ENCODE measurements around the gene SRGAP3. TPM values are rescaled to one million over a fixed set of nuclear protein-coding genes. Genes with fewer than 3 reads are reported as not detected.

Gene SRGAP3
- total and polyA plus RNA-seq, 3 experiments from 2014 or later: 0.84 to 2.1 (median 1.1) TPM

GRCh38 chr3:9147215-9147895 lies 102.1 kb downstream of the SRGAP3 start:
- ChIA-PET POLR2A (no interaction called here), CTCF (no interaction called here)
- Histone ChIP-seq H3K27me3 (ENCODE audit: insufficient read depth, low read length, poor library complexity, severe bottlenecking) (no peaks in the 10 kb centered on the region), H3K9me3 (ENCODE audit: low read length) (no peaks in the 10 kb centered on the region), H3K36me3 (ENCODE audit: insufficient read depth, low read length) (no peaks in the 10 kb centered on the region), H3K4me3 (ENCODE audit: low read length) (no peak overlapping the region), H3K4me1 (ENCODE audit: insufficient read depth, low read length) (no peaks in the 10 kb centered on the region), H3K27ac (ENCODE audit: low read depth, low read length) (no peak overlapping the region)
- DNase-seq: no peak
- Mint-ChIP-seq H3K27me3 (peaks cover 7 to 18% of the 10 kb centered on the region in 2 donors), H3K36me3 (peaks cover 0 to 9% (median 0%) of the 10 kb centered on the region in 3 donors), H3K9me3 (peaks cover 0 to 20% (median 11%) of the 10 kb centered on the region in 5 donors), H3K27ac (no peak overlapping the region), H3K4me3 (no peak overlapping the region), H3K4me1 (peaks cover 2 to 8% (median 8%) of the 10 kb centered on the region in 3 donors)

- CTCF ChIA-PET: interaction anchor here (1.5 kb wide), 1 partner anchor 10 kb away, joined by 3 read pairs; no protein-coding TSS in a partner anchor
- DNase-seq: no peak
- H3K27ac Mint-ChIP-seq: no peak overlapping the region
- POLR2A ChIA-PET: no interaction called here
- Histone ChIP-seq H3K27ac (ENCODE audit: low read depth, low read length) (no peak overlapping the region), H3K4me3 (ENCODE audit: low read length) (no peak overlapping the region), H3K27me3 (ENCODE audit: insufficient read depth, low read length, poor library complexity, severe bottlenecking) (no peaks in the 10 kb centered on the region), H3K9me3 (ENCODE audit: low read length) (no peaks in the 10 kb centered on the region), H3K4me1 (ENCODE audit: insufficient read depth, low read length) (no peaks in the 10 kb centered on the region), H3K36me3 (ENCODE audit: insufficient read depth, low read length) (no peaks in the 10 kb centered on the region)
- no peak overlapping the region for H3K4me3 Mint-ChIP-seq
- peaks cover 2 to 8% (median 8%) of the 10 kb centered on the region in 3 donors for H3K4me1 Mint-ChIP-seq
- H3K36me3 Mint-ChIP-seq: peaks cover 0 to 9% (median 0%) of the 10 kb centered on the region in 3 donors
- peaks cover 0 to 16% (median 7%) of the 10 kb centered on the region in 5 donors for H3K9me3 Mint-ChIP-seq
- peaks cover 7 to 21% of the 10 kb centered on the region in 2 donors for H3K27me3 Mint-ChIP-seq
Measured at GRCh38 chr3:9146367-9147071, 102.9 kb downstream of the SRGAP3 start.

- no peaks in the 10 kb centered on the region for H3K9me3 Mint-ChIP-seq
- CTCF ChIA-PET: no interaction called here
- no peaks in the 10 kb centered on the region for H3K36me3 Mint-ChIP-seq
- Histone ChIP-seq H3K27ac (ENCODE audit: low read depth, low read length) (no peak overlapping the region), H3K36me3 (ENCODE audit: insufficient read depth, low read length) (no peaks in the 10 kb centered on the region), H3K9me3 (ENCODE audit: low read length) (no peaks in the 10 kb centered on the region), H3K4me1 (ENCODE audit: insufficient read depth, low read length) (no peaks in the 10 kb centered on the region), H3K4me3 (ENCODE audit: low read length) (no peak overlapping the region), H3K27me3 (ENCODE audit: insufficient read depth, low read length, poor library complexity, severe bottlenecking) (no peaks in the 10 kb centered on the region)
- peaks cover 2 to 8% (median 8%) of the 10 kb centered on the region in 3 donors for H3K4me1 Mint-ChIP-seq
- POLR2A ChIA-PET: no interaction called here
- DNase-seq: no peak
- H3K27ac Mint-ChIP-seq: no peak overlapping the region
- H3K4me3 Mint-ChIP-seq: no peak overlapping the region
- H3K27me3 Mint-ChIP-seq: peaks cover 3 to 31% of the 10 kb centered on the region in 2 donors
Measured at GRCh38 chr3:9143184-9143583, 106.3 kb downstream of the SRGAP3 start.

- H3K9me3 Mint-ChIP-seq: no peaks in the 10 kb centered on the region
- H3K27me3 Mint-ChIP-seq: peaks cover 2 to 38% of the 10 kb centered on the region in 2 donors
- CTCF ChIA-PET: no interaction called here
- no peak for DNase-seq
- Histone ChIP-seq H3K4me1 (ENCODE audit: insufficient read depth, low read length) (no peaks in the 10 kb centered on the region), H3K4me3 (ENCODE audit: low read length) (no peak overlapping the region), H3K27ac (ENCODE audit: low read depth, low read length) (no peak overlapping the region), H3K36me3 (ENCODE audit: insufficient read depth, low read length) (no peaks in the 10 kb centered on the region), H3K27me3 (ENCODE audit: insufficient read depth, low read length, poor library complexity, severe bottlenecking) (no peaks in the 10 kb centered on the region), H3K9me3 (ENCODE audit: low read length) (no peaks in the 10 kb centered on the region)
- no peak overlapping the region for H3K27ac Mint-ChIP-seq
- H3K4me3 Mint-ChIP-seq: no peak overlapping the region
- POLR2A ChIA-PET: no interaction called here
- peaks cover 2 to 8% (median 8%) of the 10 kb centered on the region in 3 donors for H3K4me1 Mint-ChIP-seq
- no peaks in the 10 kb centered on the region for H3K36me3 Mint-ChIP-seq
Measured at GRCh38 chr3:9142362-9142761, 107.1 kb downstream of the SRGAP3 start.

GRCh38 chr3:9141928-9142289 lies 107.5 kb downstream of the SRGAP3 start:
- Histone ChIP-seq H3K4me3 (ENCODE audit: low read length) (no peak overlapping the region), H3K9me3 (ENCODE audit: low read length) (no peaks in the 10 kb centered on the region), H3K4me1 (ENCODE audit: insufficient read depth, low read length) (no peaks in the 10 kb centered on the region), H3K27me3 (ENCODE audit: insufficient read depth, low read length, poor library complexity, severe bottlenecking) (no peaks in the 10 kb centered on the region), H3K36me3 (ENCODE audit: insufficient read depth, low read length) (no peaks in the 10 kb centered on the region), H3K27ac (ENCODE audit: low read depth, low read length) (no peak overlapping the region)
- POLR2A ChIA-PET: no interaction called here
- H3K4me1 Mint-ChIP-seq: peaks cover 2 to 7% (median 6%) of the 10 kb centered on the region in 3 donors
- DNase-seq: no peak
- no peaks in the 10 kb centered on the region for H3K36me3 Mint-ChIP-seq
- no peak overlapping the region for H3K4me3 Mint-ChIP-seq
- no peak overlapping the region for H3K27ac Mint-ChIP-seq
- no peaks in the 10 kb centered on the region for H3K9me3 Mint-ChIP-seq
- peaks cover under 1 to 42% of the 10 kb centered on the region in 2 donors for H3K27me3 Mint-ChIP-seq
- CTCF ChIA-PET: no interaction called here

GRCh38 chr3:9139366-9139765 lies 110.1 kb downstream of the SRGAP3 start:
- Histone ChIP-seq H3K9me3 (ENCODE audit: low read length) (no peaks in the 10 kb centered on the region), H3K4me1 (ENCODE audit: insufficient read depth, low read length) (no peaks in the 10 kb centered on the region), H3K36me3 (ENCODE audit: insufficient read depth, low read length) (no peaks in the 10 kb centered on the region), H3K27ac (ENCODE audit: low read depth, low read length) (no peak overlapping the region), H3K4me3 (ENCODE audit: low read length) (no peak overlapping the region), H3K27me3 (ENCODE audit: insufficient read depth, low read length, poor library complexity, severe bottlenecking) (peaks cover 5% of the 10 kb centered on the region)
- Mint-ChIP-seq H3K27me3 (peaks cover 5 to 46% of the 10 kb centered on the region in 2 donors), H3K27ac (no peak overlapping the region), H3K4me3 (no peak overlapping the region), H3K9me3 (no peaks in the 10 kb centered on the region), H3K36me3 (no peaks in the 10 kb centered on the region), H3K4me1 (no peaks in the 10 kb centered on the region)
- POLR2A ChIA-PET: no interaction called here
- DNase-seq: no peak
- CTCF ChIA-PET: no interaction called here

GRCh38 chr3:9137676-9138075 lies 111.8 kb downstream of the SRGAP3 start:
- H3K27me3 Mint-ChIP-seq: peaks cover 5 to 39% of the 10 kb centered on the region in 2 donors
- H3K27ac ChIP-seq (ENCODE audit: low read depth, low read length): no peak overlapping the region
- no peaks in the 10 kb centered on the region for H3K4me1 ChIP-seq (ENCODE audit: insufficient read depth, low read length)
- POLR2A ChIA-PET: no interaction called here
- H3K9me3 ChIP-seq (ENCODE audit: low read length): no peaks in the 10 kb centered on the region
- no peaks in the 10 kb centered on the region for H3K9me3 Mint-ChIP-seq
- CTCF ChIA-PET: interaction anchor here (1.3 kb wide), 1 partner anchor 8 kb away, joined by 3 read pairs; no protein-coding TSS in a partner anchor
- H3K4me3 Mint-ChIP-seq: no peak overlapping the region
- no peaks in the 10 kb centered on the region for H3K36me3 Mint-ChIP-seq
- no peak overlapping the region for H3K27ac Mint-ChIP-seq
- no peaks in the 10 kb centered on the region for H3K36me3 ChIP-seq (ENCODE audit: insufficient read depth, low read length)
- H3K4me1 Mint-ChIP-seq: no peaks in the 10 kb centered on the region
- DNase-seq: no peak
- H3K4me3 ChIP-seq (ENCODE audit: low read length): no peak overlapping the region
- peaks cover 5% of the 10 kb centered on the region for H3K27me3 ChIP-seq (ENCODE audit: insufficient read depth, low read length, poor library complexity, severe bottlenecking)

GRCh38 chr3:9136746-9137465 lies 112.5 kb downstream of the SRGAP3 start:
- POLR2A ChIA-PET: no interaction called here
- no peak overlapping the region for H3K4me3 Mint-ChIP-seq
- no peaks in the 10 kb centered on the region for H3K36me3 ChIP-seq (ENCODE audit: insufficient read depth, low read length)
- no peaks in the 10 kb centered on the region for H3K4me1 ChIP-seq (ENCODE audit: insufficient read depth, low read length)
- no peaks in the 10 kb centered on the region for H3K9me3 ChIP-seq (ENCODE audit: low read length)
- DNase-seq: no peak
- H3K4me1 Mint-ChIP-seq: no peaks in the 10 kb centered on the region
- peaks cover 5% of the 10 kb centered on the region for H3K27me3 ChIP-seq (ENCODE audit: insufficient read depth, low read length, poor library complexity, severe bottlenecking)
- no peaks in the 10 kb centered on the region for H3K9me3 Mint-ChIP-seq
- H3K36me3 Mint-ChIP-seq: no peaks in the 10 kb centered on the region
- H3K27ac ChIP-seq (ENCODE audit: low read depth, low read length): no peak overlapping the region
- H3K27ac Mint-ChIP-seq: no peak overlapping the region
- CTCF ChIA-PET: interaction anchor here (1.3 kb wide), 1 partner anchor 9 kb away, joined by 3 read pairs; no protein-coding TSS in a partner anchor
- peaks cover 5 to 35% of the 10 kb centered on the region in 2 donors for H3K27me3 Mint-ChIP-seq
- no peak overlapping the region for H3K4me3 ChIP-seq (ENCODE audit: low read length)

Data from CD8-positive, alpha-beta memory T cell (primary cell).